ENCODE measurements around the gene RHEX.

Gene RHEX

GRCh38 chr1:206142770-206143169 is 89.8 kb downstream of the RHEX start:
- Mint-ChIP-seq H3K27me3 (ENCODE audit: low read depth) (peaks cover 6% of the 10 kb centered on the region), H3K36me3 (ENCODE audit: low read depth) (no peaks in the 10 kb centered on the region), H3K27ac (no peak overlapping the region), H3K9me3 (peaks cover 5% of the 10 kb centered on the region), H3K4me3 (no peak overlapping the region), H3K4me1 (peaks cover 29% of the 10 kb centered on the region)
- no peak for TF ChIP-seq CTCF (IDR thresholded peaks at IDR 0.05; ENCODE audit: unreplicated experiment in 3 of 3)

- no peak for TF ChIP-seq CTCF (IDR thresholded peaks at IDR 0.05; ENCODE audit: unreplicated experiment in 3 of 3)
- H3K4me1 Mint-ChIP-seq: peaks cover 29% of the 10 kb centered on the region
- no peak overlapping the region for H3K4me3 Mint-ChIP-seq
- H3K27ac Mint-ChIP-seq: peak overlapping the region in 1 of 3 experiments; percentile 60
- H3K9me3 Mint-ChIP-seq: peaks cover 9% of the 10 kb centered on the region
- peaks cover 6% of the 10 kb centered on the region for H3K27me3 Mint-ChIP-seq (ENCODE audit: low read depth)
- no peaks in the 10 kb centered on the region for H3K36me3 Mint-ChIP-seq (ENCODE audit: low read depth)
Measured at GRCh38 chr1:206143537-206144172, 90.7 kb downstream of the RHEX start.

- no peak overlapping the region for H3K4me3 Mint-ChIP-seq
- H3K27ac Mint-ChIP-seq: no peak overlapping the region
- H3K4me1 Mint-ChIP-seq: peaks cover 29% of the 10 kb centered on the region
- H3K9me3 Mint-ChIP-seq: peaks cover 9% of the 10 kb centered on the region
- no peaks in the 10 kb centered on the region for H3K36me3 Mint-ChIP-seq (ENCODE audit: low read depth)
- peaks cover 6% of the 10 kb centered on the region for H3K27me3 Mint-ChIP-seq (ENCODE audit: low read depth)
- no peak for TF ChIP-seq CTCF (IDR thresholded peaks at IDR 0.05; ENCODE audit: unreplicated experiment in 3 of 3)
Measured at GRCh38 chr1:206144605-206145004, 91.6 kb downstream of the RHEX start.

- H3K36me3 Mint-ChIP-seq (ENCODE audit: low read depth): no peaks in the 10 kb centered on the region
- peaks cover 7% of the 10 kb centered on the region for H3K9me3 Mint-ChIP-seq
- no peak overlapping the region for H3K27ac Mint-ChIP-seq
- peaks cover 6% of the 10 kb centered on the region for H3K27me3 Mint-ChIP-seq (ENCODE audit: low read depth)
- no peak overlapping the region for H3K4me3 Mint-ChIP-seq
- H3K4me1 Mint-ChIP-seq: peaks cover 29% of the 10 kb centered on the region
- TF ChIP-seq CTCF (IDR thresholded peaks at IDR 0.05; ENCODE audit: unreplicated experiment in 3 of 3): no peak
Measured at GRCh38 chr1:206145771-206146290, 92.9 kb downstream of the RHEX start.
